Sigmoid colon (tissue), 4 donors: ENCODE data around the gene AHCYL2.

Source experiments
- CTCF ChIP-seq, 4 experiments: fragments of 450-650 bp in 3 of 4; fragments of 200-600 bp in 1 of 4; IDR thresholded peaks; one replicate each; pipeline ENCODE4 v1.5.1; 2016 to 2019; ENCODE audit warnings: antibody characterized with exemption in 4 of 4, mild to moderate bottlenecking in 3 of 4, moderate library complexity in 2 of 4
- POLR2A ChIP-seq, 2 donors: fragments of 450-650 bp; IDR thresholded peaks; one replicate each; pipeline ENCODE4 v1.6.1; 2016; ENCODE audit warnings: antibody characterized with exemption in 2 of 2, mild to moderate bottlenecking in 2 of 2, moderate library complexity in 2 of 2
- POLR2AphosphoS5 ChIP-seq, 4 donors: sonication (generic); formaldehyde crosslinking; IDR thresholded peaks; one replicate each; pipeline ENCODE4 v1.6.1; 2017; ENCODE audit warnings: antibody characterized with exemption in 4 of 4

- TF ChIP-seq CTCF (IDR thresholded peaks at IDR 0.05), result no peak
- TF ChIP-seq POLR2A (IDR thresholded peaks at IDR 0.05), result no peak
- no peak for TF ChIP-seq POLR2AphosphoS5 (IDR thresholded peaks at IDR 0.05)
Measured at GRCh38 chr7:129258649-129259389, 34.0 kb downstream of the AHCYL2 start.
